Thyroid gland (tissue), 4 donors: Measurements from ENCODE around the gene BCL7B. TPM values are rescaled to one million over a fixed set of nuclear protein-coding genes. Genes with fewer than 3 reads are reported as not detected.

ENCODE experiments used
- DNase-seq, 2 donors: peaks; one replicate each; pipeline ENCODE4 v3.0.0-alpha.2; 2019
- H3K27ac ChIP-seq, 3 donors: fragments of 200-600 bp; sonication (generic); 1 replicate in 2 of 3; 2 replicates in 1 of 3; pipeline ENCODE4 v1.5.1; 2016 to 2019; ENCODE audit warnings: mild to moderate bottlenecking in 1 of 3, moderate library complexity in 1 of 3
- H3K27me3 ChIP-seq: fragments of 200-600 bp; sonication (generic); one replicate; pipeline ENCODE4 v1.5.1; 2019
- H3K36me3 ChIP-seq, 2 donors: fragments of 200-600 bp; sonication (generic); one replicate each; pipeline ENCODE4 v1.5.1; 2016 to 2019
- H3K4me1 ChIP-seq, 2 donors: fragments of 200-600 bp; sonication (generic); one replicate each; pipeline ENCODE4 v1.5.1; 2017 to 2019
- H3K4me3 ChIP-seq, 3 donors: fragments of 200-600 bp; sonication (generic); replicated peaks in 1 of 3; 1 replicate in 2 of 3; 2 replicates in 1 of 3; pipeline ENCODE4 v1.5.1; 2016; ENCODE audit warnings: mild to moderate bottlenecking in 1 of 3
- H3K9me3 ChIP-seq: fragments of 200-600 bp; sonication (generic); one replicate; pipeline ENCODE4 v1.5.1; 2017
- POLR2A ChIP-seq, 2 donors: fragments of 450-650 bp; IDR thresholded peaks; one replicate each; pipeline ENCODE4 v1.6.1; 2017; ENCODE audit warnings: antibody characterized with exemption in 2 of 2, mild to moderate bottlenecking in 2 of 2, moderate library complexity in 1 of 2
- WGBS, 2 donors: methylation state at CpG; one replicate each; pipeline ENCODE4 v1.1.5; 2017; 5-methylcytosine and 5-hydroxymethylcytosine counted together
- intact Hi-C: fragments of 100-400 bp; cut with DNase I; formaldehyde crosslinking; loops from one replicate; pipeline ENCODE4 v1.15.1; 2023
- total RNA-seq, 4 donors: library from RNA; depleted of rRNA; stranded (reverse); fragments of >200 nt; gene quantifications; one replicate each; pipeline ENCODE4 v1.2.3, GENCODE V29; 2016
- TF ChIP-seq, protein P1 (sequence below), 6 experiments: fragments of 200-600 bp in 3 of 6; fragments of 450-650 bp in 3 of 6; sonication (generic) in 3 of 6; IDR thresholded peaks; one replicate each; pipeline ENCODE4 v1.5.1; 2016 to 2019; ENCODE audit warnings: antibody characterized with exemption in 6 of 6, mild to moderate bottlenecking in 2 of 6, inconsistent platforms in 1 of 6, moderate library complexity in 1 of 6

BCL7B gene
- total RNA-seq, 4 donors from 2014 or later: 52.5 to 83.1 (median 74.4) TPM

DNA sequence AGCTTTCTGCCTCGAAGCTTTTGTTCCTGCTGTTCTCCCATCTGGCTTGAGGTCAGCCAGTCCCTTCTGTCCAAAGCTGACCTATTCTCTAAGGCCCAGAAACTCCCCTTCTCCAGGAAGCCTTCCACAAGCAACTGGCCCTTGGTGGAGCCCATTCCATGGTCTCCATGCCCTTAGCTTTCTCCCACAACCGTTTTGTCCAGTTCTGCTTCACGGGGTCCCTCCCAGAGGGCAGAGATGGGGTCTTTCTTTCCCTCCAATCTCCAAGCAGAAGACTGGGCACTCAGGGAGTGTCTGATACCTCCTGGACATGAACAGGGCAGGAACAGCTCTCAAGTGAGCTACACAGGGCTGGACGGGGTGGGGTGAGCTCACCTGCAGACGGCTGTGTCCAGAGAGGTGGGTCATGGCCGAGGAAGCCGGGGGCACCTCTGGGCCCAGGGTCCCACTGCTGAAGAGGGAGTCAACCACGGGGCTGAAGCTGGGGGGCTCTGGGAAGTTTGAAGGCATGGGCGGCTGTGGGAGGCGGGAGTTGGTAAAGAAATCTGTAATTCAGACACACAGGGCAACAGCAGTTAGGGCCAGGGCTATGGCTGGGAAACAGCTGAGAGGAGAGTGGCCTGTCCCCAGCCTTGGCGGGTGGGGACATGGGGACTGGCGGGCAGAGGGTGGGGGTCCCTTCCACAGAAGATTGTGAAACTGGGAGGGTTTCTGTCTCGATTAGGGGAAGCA, 41.8 kb upstream of the BCL7B start:
- Histone ChIP-seq H3K27ac (no peak overlapping the region), H3K36me3 (no peaks in the 10 kb centered on the region), H3K27me3 (no peaks in the 10 kb centered on the region), H3K9me3 (no peaks in the 10 kb centered on the region), H3K4me1 (no peaks in the 10 kb centered on the region), H3K4me3 (no peak overlapping the region)
- no peak for DNase-seq
- intact Hi-C loops: no loop called here
- 72 to 73% methylated on average over 13 of the region's 13 CpGs for WGBS, 2 donors
- TF ChIP-seq POLR2A (IDR thresholded peaks at IDR 0.05): no peak
- TF ChIP-seq, protein P1, sequence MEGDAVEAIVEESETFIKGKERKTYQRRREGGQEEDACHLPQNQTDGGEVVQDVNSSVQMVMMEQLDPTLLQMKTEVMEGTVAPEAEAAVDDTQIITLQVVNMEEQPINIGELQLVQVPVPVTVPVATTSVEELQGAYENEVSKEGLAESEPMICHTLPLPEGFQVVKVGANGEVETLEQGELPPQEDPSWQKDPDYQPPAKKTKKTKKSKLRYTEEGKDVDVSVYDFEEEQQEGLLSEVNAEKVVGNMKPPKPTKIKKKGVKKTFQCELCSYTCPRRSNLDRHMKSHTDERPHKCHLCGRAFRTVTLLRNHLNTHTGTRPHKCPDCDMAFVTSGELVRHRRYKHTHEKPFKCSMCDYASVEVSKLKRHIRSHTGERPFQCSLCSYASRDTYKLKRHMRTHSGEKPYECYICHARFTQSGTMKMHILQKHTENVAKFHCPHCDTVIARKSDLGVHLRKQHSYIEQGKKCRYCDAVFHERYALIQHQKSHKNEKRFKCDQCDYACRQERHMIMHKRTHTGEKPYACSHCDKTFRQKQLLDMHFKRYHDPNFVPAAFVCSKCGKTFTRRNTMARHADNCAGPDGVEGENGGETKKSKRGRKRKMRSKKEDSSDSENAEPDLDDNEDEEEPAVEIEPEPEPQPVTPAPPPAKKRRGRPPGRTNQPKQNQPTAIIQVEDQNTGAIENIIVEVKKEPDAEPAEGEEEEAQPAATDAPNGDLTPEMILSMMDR (IDR thresholded peaks at IDR 0.05): no peak

DNA sequence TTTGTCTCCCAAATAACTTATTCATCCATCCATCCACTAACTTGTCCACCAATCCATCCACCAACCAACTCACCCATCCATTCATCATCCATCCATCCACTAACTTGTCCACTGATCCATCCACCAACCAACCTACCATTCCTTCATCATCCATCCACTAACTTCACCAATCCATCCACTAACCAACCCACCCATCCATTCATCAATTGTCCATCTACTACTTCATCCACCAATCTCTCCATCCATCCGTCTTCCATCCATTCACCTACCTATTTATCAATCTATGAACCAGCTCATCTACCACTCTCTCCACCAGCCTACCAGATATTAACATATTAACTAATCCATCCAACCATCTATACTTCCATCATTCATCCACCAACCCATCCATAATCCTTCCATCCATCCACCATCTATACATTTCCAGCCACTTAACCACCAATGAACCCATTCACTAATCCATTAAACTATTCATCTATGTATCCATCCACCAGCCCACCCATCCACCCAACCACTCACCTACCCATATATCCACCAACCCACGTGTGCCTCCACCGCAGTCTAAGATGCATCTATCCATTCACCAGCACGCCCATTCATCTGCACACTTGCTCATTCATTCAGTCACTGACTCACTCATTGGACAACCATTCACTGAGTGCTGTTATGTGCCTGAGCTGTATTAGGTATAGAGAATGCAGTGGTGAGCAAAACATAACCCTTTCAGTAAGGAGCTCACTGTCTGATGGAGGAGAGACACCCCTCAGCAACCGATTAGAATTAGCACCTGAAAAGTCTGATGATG, 40.7 kb upstream of the BCL7B start:
- 87 to 91% methylated on average over 5 of the region's 5 CpGs for WGBS, 2 donors

DNA sequence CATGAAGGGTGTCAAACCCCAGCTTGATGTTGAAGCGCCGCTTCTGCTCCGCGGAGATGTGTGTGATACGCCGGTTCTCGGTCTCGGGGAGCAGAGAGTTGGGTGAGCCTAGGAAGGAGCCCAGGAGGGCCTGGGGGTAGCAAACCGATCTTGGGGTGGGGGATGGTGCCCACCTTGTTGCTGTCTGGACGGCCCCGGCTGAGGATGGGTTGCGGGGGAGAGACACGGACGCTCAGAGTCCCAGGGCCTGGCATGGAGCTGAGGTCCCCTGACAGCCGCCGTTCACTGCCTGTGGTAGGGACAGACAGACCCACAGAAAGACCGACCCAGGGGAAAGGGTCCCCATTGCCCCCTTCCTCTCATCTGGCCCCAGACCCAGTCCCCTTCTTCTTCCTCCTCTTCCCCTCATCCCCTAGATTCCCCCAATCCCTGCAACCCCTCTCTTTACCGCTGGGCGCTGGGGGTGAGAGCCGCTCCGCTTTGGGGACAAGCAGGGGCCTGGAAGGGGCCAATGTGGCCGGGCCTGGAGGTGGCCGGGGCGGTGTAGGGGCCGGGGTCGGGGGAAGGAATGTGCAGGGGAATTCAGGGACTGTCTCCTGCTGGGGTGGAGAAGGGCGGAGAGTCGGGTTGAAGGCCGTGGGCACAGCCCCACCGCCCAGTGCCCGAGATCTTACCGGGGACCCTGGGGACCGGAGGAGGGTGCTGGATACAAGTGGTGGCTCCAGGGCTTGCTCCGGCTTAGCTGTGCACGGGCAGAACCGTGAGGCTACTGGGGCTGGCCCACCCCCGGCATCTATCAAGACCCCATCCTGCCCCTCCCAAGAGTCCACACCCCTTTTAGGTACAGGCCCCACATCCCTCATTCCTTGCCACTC, 38.9 kb upstream of the BCL7B start:
- Histone ChIP-seq H3K4me3 (no peak overlapping the region), H3K27me3 (no peaks in the 10 kb centered on the region), H3K4me1 (no peaks in the 10 kb centered on the region), H3K36me3 (no peaks in the 10 kb centered on the region), H3K27ac (no peak overlapping the region), H3K9me3 (no peaks in the 10 kb centered on the region)
- no peak for TF ChIP-seq POLR2A (IDR thresholded peaks at IDR 0.05)
- TF ChIP-seq, protein P1 (IDR thresholded peaks at IDR 0.05): no peak
- DNase-seq: no peak
- WGBS, 2 donors: 66 to 67% methylated on average over 36 of the region's 37 CpGs
- intact Hi-C loops: no loop called here

More for the DNA sequence above, 40.7 kb upstream of the BCL7B start:
- no peaks in the 10 kb centered on the region for H3K9me3 ChIP-seq
- H3K4me1 ChIP-seq: no peaks in the 10 kb centered on the region
- TF ChIP-seq, protein P1 (IDR thresholded peaks at IDR 0.05): no peak
- TF ChIP-seq POLR2A (IDR thresholded peaks at IDR 0.05): no peak
- H3K27me3 ChIP-seq: no peaks in the 10 kb centered on the region
- H3K27ac ChIP-seq: no peak overlapping the region
- no peak overlapping the region for H3K4me3 ChIP-seq
- intact Hi-C loops: no loop called here
- DNase-seq: no peak
- H3K36me3 ChIP-seq: no peaks in the 10 kb centered on the region

DNA sequence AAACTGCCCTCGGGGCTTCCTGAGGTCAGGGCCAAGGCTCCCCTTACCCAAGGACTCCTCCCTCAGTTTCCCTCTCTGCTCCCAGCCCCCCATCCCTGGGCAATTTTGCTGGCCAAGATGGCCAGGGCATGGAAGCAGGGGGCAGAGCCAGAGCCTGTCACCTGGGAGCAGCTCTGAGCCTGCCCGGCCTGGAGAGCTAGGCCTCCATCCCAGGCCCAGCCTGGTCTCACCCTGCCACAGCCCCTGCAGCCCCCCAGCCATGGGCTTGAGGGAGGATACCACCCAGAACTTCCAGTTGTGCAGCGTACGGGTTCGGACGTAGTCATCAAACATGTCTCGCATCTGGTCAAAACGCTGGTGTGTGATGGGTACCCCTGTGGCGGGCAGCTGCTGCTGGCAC, 37.9 kb upstream of the BCL7B start:
- Histone ChIP-seq H3K27me3 (no peaks in the 10 kb centered on the region), H3K4me1 (no peaks in the 10 kb centered on the region), H3K27ac (no peak overlapping the region), H3K9me3 (no peaks in the 10 kb centered on the region), H3K36me3 (no peaks in the 10 kb centered on the region), H3K4me3 (no peak overlapping the region)
- DNase-seq: no peak
- TF ChIP-seq, protein P1 (IDR thresholded peaks at IDR 0.05): no peak
- no peak for TF ChIP-seq POLR2A (IDR thresholded peaks at IDR 0.05)
- WGBS, 2 donors: 69 to 83% methylated on average over 1 to 2 of the region's 9 CpGs
- intact Hi-C loops: no loop called here
